Hindlimb muscle (tissue), 1 donor: Measurements from ENCODE around the gene LSM2. TPM values are rescaled to one million over a fixed set of nuclear protein-coding genes. Genes with fewer than 3 reads are reported as not detected.

Experiments used
- DNase-seq: peaks from one replicate; pipeline ENCODE4 v3.0.0-alpha.2; 2013
- polyA plus RNA-seq: library from polyadenylated mRNA; unstranded; fragments of 120-200 nt; gene quantifications from one replicate; pipeline ENCODE4 v1.2.1, GENCODE V29; 2013; ENCODE audit not compliant: insufficient read length

The LSM2 gene
- polyA plus RNA-seq, 1 donor, result 51.7 TPM

- no peak for DNase-seq
Observed at GRCh38 chr6:31749301-31750036, 57.3 kb downstream of the LSM2 start.

Other genes with a start within 250 kb of the LSM2 start
- gene LTA, start 234.7 kb downstream of the LSM2 start, polyA plus RNA-seq, result not detected
- 0.12 TPM for gene TNF, start 231.4 kb downstream of the LSM2 start, polyA plus RNA-seq
- 1.5 TPM for gene LTB, start 224.5 kb downstream of the LSM2 start, polyA plus RNA-seq
- 8.3 TPM for gene LST1, start 220.7 kb downstream of the LSM2 start, polyA plus RNA-seq
- not detected for gene NCR3, start 214.0 kb downstream of the LSM2 start, polyA plus RNA-seq
- gene AIF1, start 191.7 kb downstream of the LSM2 start, polyA plus RNA-seq, result 24.6 TPM
- 166 TPM for gene PRRC2A, start 186.3 kb downstream of the LSM2 start, polyA plus RNA-seq
- 252 TPM for gene BAG6, start 154.3 kb downstream of the LSM2 start, polyA plus RNA-seq
- gene APOM, start 151.1 kb downstream of the LSM2 start, polyA plus RNA-seq, result 3.3 TPM
- 13.1 TPM for gene C6orf47, start 146.2 kb downstream of the LSM2 start, polyA plus RNA-seq
- gene GPANK1, start 142.0 kb downstream of the LSM2 start, polyA plus RNA-seq, result 17.1 TPM
- 127 TPM for gene CSNK2B, start 140.9 kb downstream of the LSM2 start, polyA plus RNA-seq
- 11.7 TPM for gene LY6G5B, start 137.0 kb downstream of the LSM2 start, polyA plus RNA-seq
- gene LY6G5C, start 125.9 kb downstream of the LSM2 start, polyA plus RNA-seq, result 6.3 TPM
- 54.6 TPM for gene ABHD16A, start 103.6 kb downstream of the LSM2 start, polyA plus RNA-seq
- gene LY6G6F, start 100.1 kb downstream of the LSM2 start, polyA plus RNA-seq, result not detected
- gene LY6G6D, start 91.6 kb downstream of the LSM2 start, polyA plus RNA-seq, result not detected
- 0.28 TPM for gene LY6G6C, start 85.2 kb downstream of the LSM2 start, polyA plus RNA-seq
- gene MPIG6B, start 83.6 kb downstream of the LSM2 start, polyA plus RNA-seq, result 0.71 TPM
- 128 TPM for gene DDAH2, start 77.7 kb downstream of the LSM2 start, polyA plus RNA-seq
- gene CLIC1, start 70.4 kb downstream of the LSM2 start, polyA plus RNA-seq, result 116 TPM
- gene MSH5, start 67.0 kb downstream of the LSM2 start, polyA plus RNA-seq, result 14.4 TPM
- gene SAPCD1, start 44.3 kb downstream of the LSM2 start, polyA plus RNA-seq, result 2.4 TPM
- gene VWA7, start 29.6 kb downstream of the LSM2 start, polyA plus RNA-seq, result 2.5 TPM
- gene VARS1, start 11.2 kb downstream of the LSM2 start, polyA plus RNA-seq, result 48.6 TPM
- gene HSPA1L, start 8.3 kb upstream of the LSM2 start, polyA plus RNA-seq, result 3.7 TPM
- 84.3 TPM for gene HSPA1A, start 8.6 kb upstream of the LSM2 start, polyA plus RNA-seq
- gene HSPA1B, start 20.8 kb upstream of the LSM2 start, polyA plus RNA-seq, result 61.2 TPM
- 17.7 TPM for gene NEU1, start 55.9 kb upstream of the LSM2 start, polyA plus RNA-seq
- gene SLC44A4, start 72.0 kb upstream of the LSM2 start, polyA plus RNA-seq, result 0.23 TPM
- 33.6 TPM for gene EHMT2, start 90.7 kb upstream of the LSM2 start, polyA plus RNA-seq
- gene ZBTB12, start 95.1 kb upstream of the LSM2 start, polyA plus RNA-seq, result 10.9 TPM
- gene C2, start 120.8 kb upstream of the LSM2 start, polyA plus RNA-seq, result 11.1 TPM
- gene CFB, start 139.1 kb upstream of the LSM2 start, polyA plus RNA-seq, result 1.7 TPM
- gene NELFE, start 152.0 kb upstream of the LSM2 start, polyA plus RNA-seq, result 69.7 TPM
- gene SKIC2, start 152.2 kb upstream of the LSM2 start, polyA plus RNA-seq, result 28.5 TPM
- gene DXO, start 165.2 kb upstream of the LSM2 start, polyA plus RNA-seq, result 16.8 TPM
- 55.9 TPM for gene C4A, start 175.1 kb upstream of the LSM2 start, polyA plus RNA-seq
- 67.2 TPM for gene C4B, start 207.8 kb upstream of the LSM2 start, polyA plus RNA-seq
- gene CYP21A2, start 231.4 kb upstream of the LSM2 start, polyA plus RNA-seq, result 1.8 TPM